Panc1 (cell line): ENCODE measurements around the gene RIOK1. TPM values are rescaled to one million over a fixed set of nuclear protein-coding genes. Genes with fewer than 3 reads are reported as not detected.

Experiments
- ATAC-seq: fragments of 200-7000 bp; cut with Tn5 transposase; 2 replicates; pipeline ENCODE4 v1.9.1; 2020; ENCODE audit warnings: mild to moderate bottlenecking, moderate library complexity
- BruUV-seq: library from RNA; stranded (reverse); fragments of 400-500 nt; replicated peaks from 2 replicates; lab custom pipeline; 2021; lab: Mats Ljungman, UMichigan
- CTCF ChIA-PET: fragments of 300-600 bp; sonication (Branson Sonifier 250); formaldehyde crosslinking; loops from one replicate; lab custom pipeline; 2022; ENCODE audit warnings: antibody characterized with exemption; lab: Charles Lee
- POLR2A ChIA-PET: fragments of 300-600 bp; sonication (Branson Sonifier 250); formaldehyde crosslinking; loops from one replicate; lab custom pipeline; 2022; ENCODE audit warnings: antibody characterized with exemption; lab: Charles Lee
- DNase-seq: peaks from one replicate; pipeline ENCODE4 v3.0.0-alpha.2; 2010; ENCODE audit warnings: low read depth, low spot score
- H3K27ac ChIP-seq: 2 replicates; pipeline ENCODE4 v1.5.1; 2011; ENCODE audit warnings: mild to moderate bottlenecking, low read length, inconsistent platforms
- H3K27me3 ChIP-seq: fragments of 200-500 bp; sonication (Bioruptor generic); 2 replicates; pipeline ENCODE4 v1.6.0; 2014; ENCODE audit warnings: low read length, inconsistent platforms; ENCODE audit not compliant: control insufficient read depth, insufficient read depth
- H3K36me3 ChIP-seq: fragments of 200-500 bp; sonication (Bioruptor generic); 2 replicates; pipeline ENCODE4 v1.5.1; 2014; ENCODE audit warnings: inconsistent platforms, mild to moderate bottlenecking, low read length, moderate library complexity; ENCODE audit not compliant: control insufficient read depth, insufficient read depth
- H3K4me1 ChIP-seq: 2 replicates; pipeline ENCODE4 v1.5.1; 2011; ENCODE audit warnings: inconsistent platforms, mild to moderate bottlenecking, low read length, moderate library complexity; ENCODE audit not compliant: control insufficient read depth, insufficient read depth
- H3K4me3 ChIP-seq, 2 experiments: 2 replicates each; pipeline ENCODE4 v1.5.1; 2011 to 2012; ENCODE audit warnings: low read depth in 2 of 2, low read length in 2 of 2, mild to moderate bottlenecking in 2 of 2, inconsistent platforms in 1 of 2, moderate library complexity in 1 of 2
- H3K9me3 ChIP-seq: fragments of 200-500 bp; sonication (Bioruptor generic); 2 replicates; pipeline ENCODE4 v1.5.1; 2014; ENCODE audit warnings: low read depth, mild to moderate bottlenecking, inconsistent platforms, low read length, moderate library complexity; ENCODE audit not compliant: control insufficient read depth, insufficient read depth
- CTCF ChIP-seq: fragments of 450-650 bp; IDR thresholded peaks from 2 replicates; pipeline ENCODE4 v1.5.1; 2017; ENCODE audit warnings: mild to moderate bottlenecking
- POLR2AphosphoS5 ChIP-seq: IDR thresholded peaks from 2 replicates; pipeline ENCODE4 v1.6.1; 2012; ENCODE audit warnings: mild to moderate bottlenecking, low read depth, low read length, moderate library complexity
- REST ChIP-seq, 2 experiments: IDR thresholded peaks; 2 replicates each; pipeline ENCODE4 v1.6.1; 2011 to 2012; ENCODE audit warnings: low read depth in 2 of 2, control low read depth in 1 of 2, low read length in 1 of 2, mild to moderate bottlenecking in 1 of 2, moderate library complexity in 1 of 2; ENCODE audit not compliant: insufficient read depth in 1 of 2
- SIN3A ChIP-seq: IDR thresholded peaks from 2 replicates; pipeline ENCODE4 v1.6.1; 2012; ENCODE audit warnings: low read depth, mild to moderate bottlenecking, low read length, moderate library complexity, borderline replicate concordance; ENCODE audit not compliant: insufficient read depth
- TCF7L2 ChIP-seq: IDR thresholded peaks from 2 replicates; pipeline ENCODE4 v1.6.1; 2011; ENCODE audit warnings: mild to moderate bottlenecking, low read depth, low read length, inconsistent platforms
- in situ Hi-C: cut with HindIII; loops from 2 replicates; pipeline ENCODE4 v1.10.0; 2016; ENCODE audit warnings: low sequenced_read_pairs, low pct_unique_long_range_greater_than_20kb
- intact Hi-C: fragments of 100-400 bp; cut with micrococcal nuclease; formaldehyde crosslinking; loops from one replicate; pipeline ENCODE4 v1.10.0; 2022; ENCODE audit not compliant: unreplicated experiment
- total RNA-seq: library from RNA; stranded (reverse); gene quantifications from one replicate; pipeline ENCODE4 v1.2.1, GENCODE V29; 2021; ENCODE audit not compliant: unreplicated experiment

Gene RIOK1
- total RNA-seq, 1 experiment from 2014 or later, result 30.0 TPM

- no peak overlapping the region for H3K27ac ChIP-seq
- H3K27me3 ChIP-seq, result no peaks in the 10 kb centered on the region
- no TSS peak for BruUV-seq
- H3K9me3 ChIP-seq, result no peaks in the 10 kb centered on the region
- in situ Hi-C loops (no loop called here), intact Hi-C loops (no loop called here)
- DNase-seq, result no peak
- no peaks in the 10 kb centered on the region for H3K36me3 ChIP-seq
- ChIA-PET CTCF (interaction anchor here (0.5 kb wide), 1 partner anchor 140 kb away, joined by 3 read pairs; no protein-coding TSS in a partner anchor), POLR2A (no interaction called here)
- TF ChIP-seq CTCF (no peak), POLR2AphosphoS5 (no peak)
- no peak for ATAC-seq
- no peak overlapping the region for H3K4me3 ChIP-seq
- H3K4me1 ChIP-seq, result no peaks in the 10 kb centered on the region
Observed at GRCh38 chr6:7426447-7427169, 37.0 kb downstream of the RIOK1 start.

- POLR2A ChIA-PET, result no interaction called here
- ATAC-seq (no peak), DNase-seq (no peak)
- BruUV-seq, result no TSS peak
- Histone ChIP-seq H3K36me3 (no peaks in the 10 kb centered on the region), H3K4me1 (no peaks in the 10 kb centered on the region), H3K9me3 (no peaks in the 10 kb centered on the region), H3K27ac (no peak overlapping the region), H3K4me3 (no peak overlapping the region), H3K27me3 (no peaks in the 10 kb centered on the region)
- intact Hi-C loops (no loop called here), in situ Hi-C loops (no loop called here)
- CTCF ChIA-PET, result interaction anchor here (0.7 kb wide), 1 partner anchor 254 kb away, joined by 4 read pairs; no protein-coding TSS in a partner anchor
- TF ChIP-seq TCF7L2 (no peak), CTCF (no peak), SIN3A (no peak), REST (IDR thresholded peaks at IDR 0.05; ENCODE audit: insufficient read depth in 1 of 2, low read depth in 2 of 2, low read length in 1 of 2) (no peak), POLR2AphosphoS5 (no peak)
Observed at GRCh38 chr6:7431313-7431673, 41.7 kb downstream of the RIOK1 start.
